GM10266 (cell line): ENCODE results near the gene SLC66A3.

ENCODE experiments used
- DNase-seq: peaks from one replicate; pipeline ENCODE4 v3.0.0; 2012; ENCODE audit errors: extremely low spot score
- CTCF ChIP-seq: IDR thresholded peaks from 2 replicates; pipeline ENCODE4 v1.5.1; 2012; ENCODE audit warnings: mild to moderate bottlenecking, low read depth; ENCODE audit not compliant: control insufficient read depth, insufficient read depth; ENCODE audit errors: missing control alignments

Gene SLC66A3

GRCh38 chr2:11215407-11215806 is 60.1 kb downstream of the SLC66A3 start:
- DNase-seq, result no peak

GRCh38 chr2:11220445-11220844 is 65.2 kb downstream of the SLC66A3 start:
- no peak for TF ChIP-seq CTCF
- no peak for DNase-seq

More at GRCh38 chr2:11215407-11215806, 60.1 kb downstream of the SLC66A3 start:
- no peak for TF ChIP-seq CTCF

- TF ChIP-seq CTCF, result no peak
- DNase-seq, result no peak
Measured at GRCh38 chr2:11222845-11223244, 67.6 kb downstream of the SLC66A3 start.

GRCh38 chr2:11224887-11225286 is 69.6 kb downstream of the SLC66A3 start:
- TF ChIP-seq CTCF, result no peak
- DNase-seq, result no peak

GRCh38 chr2:11227595-11227994 is 72.3 kb downstream of the SLC66A3 start:
- no peak for DNase-seq
- TF ChIP-seq CTCF, result no peak
